GM21825 (cell line): Measurements from ENCODE around the gene SLC39A13.

Source experiments
- ATAC-seq: cut with Tn5 transposase; IDR thresholded peaks from one replicate; pipeline ENCODE4 v1.9.1; 2021; ENCODE audit warnings: mild to moderate bottlenecking, moderate library complexity; ENCODE audit not compliant: unreplicated experiment

Gene SLC39A13

GRCh38 chr11:47418454-47419259, 10.3 kb downstream of the SLC39A13 start:
- ATAC-seq: no peak

DNA sequence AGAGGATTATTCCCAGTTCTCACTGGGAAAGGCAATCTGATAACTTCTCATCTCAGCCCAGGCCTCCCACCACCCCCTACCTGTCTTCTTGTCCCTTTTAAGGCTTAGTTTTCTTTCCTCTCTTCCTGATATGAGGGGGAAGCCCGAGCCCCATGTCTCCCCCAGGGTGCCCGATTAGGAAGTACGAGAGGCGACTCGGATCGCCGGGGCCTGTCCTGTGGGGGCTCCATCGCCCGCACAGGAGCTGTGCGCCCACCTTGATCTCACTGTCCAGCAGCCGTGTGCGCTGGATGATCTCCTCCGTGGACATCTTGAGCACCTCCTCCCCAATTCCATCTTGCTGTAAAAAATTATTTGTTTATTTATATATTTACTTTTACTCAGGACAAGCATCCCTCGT, 17.2 kb downstream of the SLC39A13 start:
- ATAC-seq: no peak

DNA sequence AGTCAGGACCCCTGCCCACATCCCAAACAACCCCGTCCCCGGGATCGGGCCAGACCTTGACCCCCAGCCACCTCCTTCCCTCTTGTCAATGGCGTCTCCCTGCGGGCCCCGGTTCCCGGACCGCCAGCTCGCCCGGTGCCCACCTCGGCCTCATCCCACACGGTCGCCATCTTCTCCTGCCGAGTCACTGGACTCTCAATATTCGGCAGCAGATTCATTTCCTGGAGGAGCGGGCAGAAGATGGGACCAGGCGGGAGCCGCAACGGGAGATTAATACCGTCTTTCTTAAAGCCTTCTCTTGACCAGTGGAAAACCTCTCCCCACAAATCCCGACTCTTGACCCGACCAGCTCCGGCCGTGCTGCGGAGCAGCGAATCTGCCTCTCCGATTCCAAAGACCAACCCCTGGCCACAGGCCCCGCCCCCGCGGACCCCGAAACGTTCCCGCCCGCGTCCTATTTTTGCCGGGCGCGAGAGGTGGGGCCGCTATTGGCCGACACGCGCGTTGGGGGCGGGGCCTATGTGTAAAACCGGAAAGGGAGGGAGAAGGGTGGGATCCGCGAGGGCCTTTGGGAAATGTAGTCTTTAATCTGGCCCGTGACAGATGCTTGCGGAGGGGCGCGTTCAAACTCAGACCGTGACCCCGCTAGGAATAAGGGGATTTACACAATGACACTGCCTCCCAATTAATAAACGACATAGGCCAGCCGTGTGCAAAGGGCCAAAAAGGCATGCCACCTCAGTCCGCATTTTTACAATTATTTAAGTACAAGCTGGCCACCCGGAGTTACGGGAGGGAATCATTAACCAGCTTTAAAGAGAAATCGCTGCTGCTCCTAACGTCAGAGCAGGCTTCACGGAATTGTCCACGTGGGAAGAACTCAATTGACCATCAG, 17.9 kb downstream of the SLC39A13 start, which contains the start of gene PSMC3:
TSS of gene PSMC3 (minus strand) at position 378 of the 895 bp plus-strand sequence. CDS start at position 218, 160 bp downstream.
- ATAC-seq: peak; percentile 94

GRCh38 chr11:47430524-47430923, 22.1 kb downstream of the SLC39A13 start:
- ATAC-seq: no peak

GRCh38 chr11:47431356-47432083, 23.1 kb downstream of the SLC39A13 start:
- ATAC-seq: no peak

GRCh38 chr11:47433157-47433556, 24.8 kb downstream of the SLC39A13 start:
- no peak for ATAC-seq

GRCh38 chr11:47434011-47434786, 25.8 kb downstream of the SLC39A13 start:
- ATAC-seq: no peak

GRCh38 chr11:47435687-47436086, 27.3 kb downstream of the SLC39A13 start:
- no peak for ATAC-seq

- ATAC-seq: no peak
Measured at GRCh38 chr11:47436726-47437125, 28.3 kb downstream of the SLC39A13 start.

- no peak for ATAC-seq
Measured at GRCh38 chr11:47437218-47437745, 28.9 kb downstream of the SLC39A13 start.

DNA sequence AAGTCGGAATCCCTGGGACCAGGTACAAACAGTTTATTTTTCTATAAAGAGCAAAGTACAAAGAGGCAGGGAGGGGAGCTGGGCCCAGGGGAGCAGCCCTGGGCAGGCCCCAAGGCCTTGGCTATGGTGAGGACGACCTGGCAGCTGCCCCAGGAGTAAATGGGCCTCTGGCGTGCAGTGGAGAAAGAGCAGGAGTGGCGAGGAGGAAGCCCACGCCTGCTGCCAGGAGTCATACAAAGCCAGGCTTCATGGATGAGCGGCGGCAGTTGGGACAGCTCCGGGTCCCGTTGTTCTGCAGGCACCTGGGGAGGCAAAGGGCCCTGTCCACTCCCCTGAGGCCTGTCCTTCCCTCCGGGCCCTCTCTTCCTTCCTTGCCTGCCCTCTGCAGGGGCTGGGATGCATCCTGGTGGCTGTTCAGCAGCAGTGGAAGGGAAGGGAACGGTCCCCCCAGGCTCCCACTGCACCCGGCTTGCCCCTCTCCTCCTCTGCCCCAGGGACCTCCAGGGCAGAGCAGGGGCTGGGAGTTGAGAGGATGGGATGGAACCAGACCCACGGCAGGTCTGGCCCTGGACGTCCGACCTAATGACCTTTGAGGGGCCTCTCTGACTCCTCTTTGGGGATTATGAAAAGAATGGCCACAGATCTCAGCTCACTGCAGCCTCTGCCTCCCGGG, 29.5 kb downstream of the SLC39A13 start:
- ATAC-seq: no peak

- no peak for ATAC-seq
Measured at GRCh38 chr11:47438721-47439120, 30.3 kb downstream of the SLC39A13 start.

DNA sequence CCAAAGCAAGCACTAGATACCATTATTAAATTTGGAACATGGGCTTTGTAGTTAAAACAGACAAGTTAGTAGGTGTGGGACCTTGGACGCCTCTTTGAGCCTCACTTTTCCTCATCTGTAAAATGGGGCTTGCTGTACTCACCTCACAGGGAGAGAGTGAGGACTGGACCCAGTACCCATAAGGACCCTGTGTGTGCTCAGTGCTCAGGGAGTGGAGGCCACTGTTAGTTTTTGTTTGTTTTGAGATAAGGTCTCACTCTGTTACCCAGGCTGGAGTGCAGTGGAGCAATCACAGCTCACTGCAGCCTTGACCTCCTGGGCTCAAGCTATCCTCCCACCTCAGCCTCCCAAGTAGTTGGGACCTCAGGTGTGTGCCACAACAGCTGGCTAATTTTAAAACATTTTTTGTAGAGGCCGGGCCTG, 31.7 kb downstream of the SLC39A13 start:
- ATAC-seq: no peak

DNA sequence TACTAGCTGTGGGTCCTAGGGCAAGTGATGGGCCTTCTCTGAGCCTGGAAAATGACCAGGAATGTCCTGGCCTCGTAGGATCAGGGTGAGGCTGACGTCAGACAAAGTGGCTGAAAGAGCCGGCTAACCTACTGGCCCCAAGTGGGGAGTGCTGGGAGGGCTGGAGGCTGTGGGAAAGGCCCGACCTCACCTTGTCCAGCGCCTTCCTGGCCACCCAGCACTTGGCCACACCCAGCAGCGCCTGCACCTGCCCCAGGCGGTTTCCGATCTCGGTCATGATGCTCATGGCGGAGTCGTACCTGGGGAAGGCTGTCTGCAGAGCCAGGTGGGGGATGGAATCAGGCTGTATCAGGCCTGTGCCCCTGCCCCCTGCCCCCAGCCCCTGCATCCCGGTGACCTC, 33.0 kb downstream of the SLC39A13 start:
- ATAC-seq: no peak

GRCh38 chr11:47442514-47442913, 34.1 kb downstream of the SLC39A13 start:
- no peak for ATAC-seq

GRCh38 chr11:47443028-47443700, 34.8 kb downstream of the SLC39A13 start:
- ATAC-seq: no peak

- ATAC-seq: no peak
Measured at GRCh38 chr11:47443817-47444216, 35.4 kb downstream of the SLC39A13 start.

DNA sequence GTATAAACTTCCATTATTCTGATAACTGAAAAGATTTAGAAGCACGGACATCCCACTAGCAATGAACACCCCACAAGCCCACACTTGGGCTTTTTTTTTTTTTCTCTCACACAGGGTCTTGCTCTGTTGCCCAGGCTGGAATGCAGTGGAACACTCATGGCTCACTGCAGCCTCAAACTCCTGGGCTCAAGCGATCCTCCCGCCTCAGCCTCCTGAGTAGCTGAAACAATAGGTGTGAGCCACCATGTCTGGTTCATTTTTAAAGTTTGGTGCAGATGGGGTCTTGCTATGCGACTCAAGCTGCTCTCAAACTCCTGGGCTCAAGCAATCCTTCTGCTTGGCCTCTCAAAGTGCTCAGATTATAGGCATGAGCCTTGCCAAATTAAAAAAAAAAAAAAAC, 37.5 kb downstream of the SLC39A13 start:
- no peak for ATAC-seq

DNA sequence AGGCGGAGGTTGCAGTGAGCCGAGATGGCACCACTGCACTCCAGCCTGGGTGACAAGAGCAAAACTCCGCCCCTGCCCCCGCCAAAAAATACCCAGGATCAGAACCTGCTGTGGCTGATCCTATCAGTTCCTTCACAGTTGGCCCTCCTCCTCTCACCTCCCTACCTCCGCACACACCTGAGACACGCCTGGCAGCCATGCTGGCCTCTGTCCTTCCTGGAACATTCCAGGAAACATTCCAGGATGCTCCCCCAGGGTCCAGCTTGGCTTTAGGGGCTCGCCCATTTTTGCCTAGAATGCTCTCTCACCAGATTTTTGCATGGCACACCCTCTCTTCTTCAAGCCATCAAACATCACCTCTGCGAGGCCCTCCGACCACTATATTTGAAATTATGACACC, 38.4 kb downstream of the SLC39A13 start:
- ATAC-seq: no peak
